GM12874 (cell line): ENCODE data around the gene TMEM132D.

ENCODE experiments used
- TF ChIP-seq, protein P1 (sequence below): IDR thresholded peaks from 2 replicates; pipeline ENCODE4 v1.5.1; 2011; ENCODE audit warnings: low read depth, mild to moderate bottlenecking, control low read depth, low read length, moderate library complexity; ENCODE audit not compliant: insufficient read depth

Gene TMEM132D

GRCh38 chr12:129028844-129029243 lies 875.0 kb downstream of the TMEM132D start:
- TF ChIP-seq, protein P1, sequence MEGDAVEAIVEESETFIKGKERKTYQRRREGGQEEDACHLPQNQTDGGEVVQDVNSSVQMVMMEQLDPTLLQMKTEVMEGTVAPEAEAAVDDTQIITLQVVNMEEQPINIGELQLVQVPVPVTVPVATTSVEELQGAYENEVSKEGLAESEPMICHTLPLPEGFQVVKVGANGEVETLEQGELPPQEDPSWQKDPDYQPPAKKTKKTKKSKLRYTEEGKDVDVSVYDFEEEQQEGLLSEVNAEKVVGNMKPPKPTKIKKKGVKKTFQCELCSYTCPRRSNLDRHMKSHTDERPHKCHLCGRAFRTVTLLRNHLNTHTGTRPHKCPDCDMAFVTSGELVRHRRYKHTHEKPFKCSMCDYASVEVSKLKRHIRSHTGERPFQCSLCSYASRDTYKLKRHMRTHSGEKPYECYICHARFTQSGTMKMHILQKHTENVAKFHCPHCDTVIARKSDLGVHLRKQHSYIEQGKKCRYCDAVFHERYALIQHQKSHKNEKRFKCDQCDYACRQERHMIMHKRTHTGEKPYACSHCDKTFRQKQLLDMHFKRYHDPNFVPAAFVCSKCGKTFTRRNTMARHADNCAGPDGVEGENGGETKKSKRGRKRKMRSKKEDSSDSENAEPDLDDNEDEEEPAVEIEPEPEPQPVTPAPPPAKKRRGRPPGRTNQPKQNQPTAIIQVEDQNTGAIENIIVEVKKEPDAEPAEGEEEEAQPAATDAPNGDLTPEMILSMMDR = no peak

DNA sequence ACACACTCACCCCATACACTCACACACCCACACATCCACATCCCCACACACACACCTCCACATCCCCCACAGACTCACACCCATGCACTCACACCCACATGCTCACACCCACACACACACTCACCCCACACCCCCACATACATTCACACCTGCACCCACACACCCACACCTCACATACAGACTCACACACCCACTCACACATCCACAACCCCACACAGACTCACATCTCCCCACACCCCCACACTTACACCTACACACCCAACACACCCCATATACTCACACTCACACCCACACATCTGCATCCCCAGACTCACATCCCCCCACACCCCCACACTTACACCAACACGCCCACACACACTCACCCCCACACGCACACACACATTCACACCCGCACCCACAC lies 878.8 kb downstream of the TMEM132D start:
- TF ChIP-seq, protein P1 = no peak
